ENCODE data around the gene THSD8.

GRCh38 chr19:12840091-12841079 lies 38.5 kb downstream of the THSD8 start:
- TF ChIP-seq CTCF (IDR thresholded peaks at IDR 0.05) (no peak), POLR2A (IDR thresholded peaks at IDR 0.05) (no peak)
